Activated effector memory CD4-positive, alpha-beta T cell treated with anti-CD3 and anti-CD28 coated beads, Interleukin-2, amount 50 U/mL, for 16 hours (primary cell): ENCODE measurements around the gene ERC2.

Source experiments
- DNase-seq: peaks from one replicate; pipeline ENCODE4 v3.0.0-alpha.2; 2020

ERC2 gene

DNA sequence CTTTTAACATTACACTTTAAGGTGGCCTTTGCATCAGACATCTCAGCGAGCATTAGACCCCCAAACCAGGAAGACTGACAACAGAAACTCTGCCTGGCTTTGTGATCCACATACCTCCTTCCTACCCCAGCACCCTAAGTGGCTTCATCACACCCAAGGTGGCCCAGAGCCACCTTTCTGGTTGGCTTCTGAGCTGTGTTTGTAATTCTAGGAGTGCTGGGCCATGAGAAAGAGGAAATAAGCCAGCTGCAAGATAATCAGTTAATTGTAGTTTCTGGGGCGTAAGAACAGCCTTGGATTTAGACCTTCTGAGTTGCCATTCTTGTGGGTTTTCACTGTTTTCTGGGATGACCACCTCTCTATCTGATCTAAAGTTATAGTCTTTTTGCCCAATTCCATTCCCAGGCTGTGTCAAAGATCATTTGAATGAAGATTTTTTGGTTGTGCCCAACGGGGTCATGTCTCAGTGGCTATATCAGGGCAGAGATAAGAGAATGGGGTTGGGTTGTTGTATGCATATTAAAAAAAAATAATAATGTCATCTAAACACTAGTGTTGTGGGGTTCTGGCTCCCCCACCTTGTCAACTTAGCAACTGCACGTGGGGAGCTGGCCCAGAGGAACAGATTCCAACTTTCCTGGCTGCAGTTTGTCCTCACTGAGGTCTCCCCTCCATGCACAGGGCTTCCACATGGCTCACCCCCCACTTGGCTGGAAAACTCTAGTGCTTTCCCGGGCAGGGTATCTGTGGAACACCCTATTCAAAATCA is 746.4 kb downstream of the ERC2 start:
- DNase-seq, result no peak

GRCh38 chr3:55720614-55721013 is 747.7 kb downstream of the ERC2 start:
- DNase-seq, result no peak

- DNase-seq, result no peak
These were observed 748.8 kb downstream of the ERC2 start for GRCh38 chr3:55719508-55719907.

- no peak for DNase-seq
These were observed 749.3 kb downstream of the ERC2 start for GRCh38 chr3:55719006-55719405.

GRCh38 chr3:55718521-55718921 is 749.7 kb downstream of the ERC2 start:
- DNase-seq, result no peak

DNA sequence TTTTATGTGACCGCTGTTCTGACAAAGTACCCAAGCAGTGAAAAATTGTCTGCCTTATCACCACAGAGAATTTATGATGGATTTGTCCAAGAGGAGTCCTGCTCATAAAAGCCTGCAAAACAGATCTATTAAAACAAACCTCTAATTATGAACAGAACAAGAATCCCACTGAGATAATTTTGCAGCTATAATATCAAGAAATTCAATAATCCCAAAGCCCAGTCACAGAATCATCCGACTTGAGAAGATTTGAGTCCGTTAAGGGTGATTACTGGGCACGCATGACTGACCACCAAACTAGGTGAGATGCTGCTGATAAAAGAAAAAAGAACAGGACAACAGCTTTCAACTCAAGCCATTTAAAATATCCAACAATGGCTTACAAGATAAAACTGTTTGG is 750.2 kb downstream of the ERC2 start:
- DNase-seq, result no peak

DNA sequence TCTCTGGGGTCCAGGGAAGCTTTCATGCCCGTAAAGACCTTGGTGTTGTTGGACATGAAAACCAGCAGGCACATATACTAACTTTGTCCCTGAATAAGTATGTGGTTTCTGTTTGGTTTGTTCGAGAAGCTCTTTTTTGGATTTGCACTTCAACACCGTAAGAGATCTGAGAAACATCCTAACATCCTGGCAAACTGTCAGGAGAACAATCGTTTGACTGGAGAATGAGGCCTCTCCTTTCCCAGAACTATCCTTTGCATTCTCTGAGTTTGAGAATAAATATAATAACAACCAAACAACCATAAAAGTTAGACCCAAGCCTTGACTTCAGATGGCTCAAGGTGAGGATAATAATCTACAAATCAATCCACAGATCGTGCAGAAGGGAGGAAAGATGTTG is 750.8 kb downstream of the ERC2 start:
- DNase-seq, result no peak

DNA sequence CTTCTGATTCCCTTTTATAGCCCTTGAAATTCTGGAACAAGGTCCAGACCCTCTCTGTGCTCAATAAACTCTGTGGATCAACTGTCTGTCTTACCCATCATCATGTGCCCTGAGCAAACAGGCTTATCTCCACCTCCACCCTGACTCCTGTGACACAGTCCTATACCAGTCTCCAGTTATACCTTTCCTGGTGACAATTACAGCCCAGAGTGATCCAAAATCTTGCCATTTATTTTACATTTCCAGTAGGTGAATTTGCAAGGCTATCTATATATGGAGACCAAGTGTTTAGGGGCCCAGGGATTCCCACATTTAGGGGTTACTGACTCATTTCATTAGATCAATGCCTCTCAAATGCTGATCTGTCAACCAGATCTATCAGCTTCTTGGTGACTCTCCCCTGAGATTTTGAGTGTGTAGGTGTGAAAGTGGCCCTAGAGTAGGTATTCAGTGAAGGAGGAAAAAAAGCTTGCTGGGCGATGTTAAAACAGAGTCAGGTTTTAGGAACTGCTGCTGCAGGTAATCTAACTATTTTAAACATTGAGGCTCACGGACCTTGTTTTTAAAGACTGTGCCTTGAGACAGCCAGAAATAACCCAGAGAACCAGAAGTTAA is 751.5 kb downstream of the ERC2 start:
- no peak for DNase-seq

DNA sequence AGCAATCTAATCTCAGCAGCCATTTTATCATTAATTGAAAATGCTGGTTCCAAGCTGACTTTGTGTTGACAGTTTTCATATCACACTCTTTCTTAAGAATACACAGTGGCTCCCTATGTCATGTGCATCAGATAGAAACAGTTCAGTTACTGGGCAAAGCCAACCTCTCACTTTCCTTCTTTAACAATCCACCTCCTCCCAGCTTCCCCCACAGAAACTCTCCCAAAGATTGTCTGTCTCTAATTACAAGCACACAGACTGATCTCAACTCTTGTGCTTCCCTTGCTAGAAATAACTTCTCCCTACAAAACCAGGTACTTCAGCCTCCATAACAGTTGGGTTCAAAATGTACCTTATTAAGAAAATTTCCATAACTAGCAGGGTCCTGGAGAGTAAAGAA is 752.2 kb downstream of the ERC2 start:
- no peak for DNase-seq

DNA sequence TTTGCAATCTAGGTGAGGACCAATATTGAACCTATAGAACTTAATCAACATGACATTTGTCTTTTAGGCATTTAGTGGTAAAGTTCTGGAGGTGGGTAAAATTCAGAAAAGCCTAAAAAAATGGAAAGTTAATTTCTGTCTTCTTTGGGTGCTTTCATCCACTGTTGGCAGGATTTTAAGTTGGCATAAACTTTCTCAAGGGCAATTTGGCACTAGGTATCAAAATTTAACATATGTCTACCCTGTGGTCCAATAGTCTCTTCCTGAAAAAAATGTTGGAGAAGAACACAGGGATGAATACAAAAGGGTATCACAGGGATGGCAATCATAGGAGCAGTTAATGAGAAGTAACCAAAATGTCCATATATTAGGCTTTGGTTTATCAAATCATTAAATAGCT is 754.2 kb downstream of the ERC2 start:
- no peak for DNase-seq

DNA sequence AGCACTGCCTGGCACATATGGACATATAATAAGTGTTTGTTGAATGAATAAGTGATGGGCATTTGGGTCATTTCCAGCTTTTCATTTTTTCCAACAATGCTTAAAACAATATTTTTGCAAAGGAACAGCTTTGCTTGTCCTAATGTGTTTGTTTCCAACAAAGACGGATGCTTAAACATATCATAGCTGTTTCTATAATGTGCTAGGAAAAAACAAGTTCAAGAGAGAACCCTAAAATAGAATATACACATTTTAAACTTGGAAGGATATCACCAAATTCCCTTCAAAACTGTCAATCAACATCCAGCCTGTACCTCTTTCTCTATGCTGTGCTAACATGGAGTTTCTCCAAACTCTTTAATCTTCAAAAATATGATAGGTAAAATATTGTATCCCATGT is 756.6 kb downstream of the ERC2 start:
- no peak for DNase-seq

- DNase-seq, result no peak
These were observed 758.8 kb downstream of the ERC2 start for GRCh38 chr3:55709411-55710012.

DNA sequence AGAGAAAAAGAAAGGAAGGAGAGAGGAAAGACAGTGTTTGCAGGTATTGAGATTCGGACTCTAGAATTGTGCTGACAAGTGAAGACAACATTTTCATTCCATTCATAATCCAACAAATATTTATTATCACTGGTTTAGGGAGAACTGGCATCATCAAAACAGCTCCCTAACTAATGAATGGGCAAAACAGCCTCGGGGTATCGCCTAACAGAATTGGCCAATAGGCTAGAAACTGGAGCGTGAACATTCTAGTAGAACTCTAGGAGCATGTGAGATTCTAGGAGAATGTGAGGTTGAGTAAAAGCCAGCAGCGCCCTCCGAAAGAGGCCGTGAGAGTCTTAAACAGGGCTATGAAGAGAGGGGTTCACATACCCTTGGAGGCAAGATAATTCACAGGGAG is 759.3 kb downstream of the ERC2 start:
- DNase-seq, result no peak

DNA sequence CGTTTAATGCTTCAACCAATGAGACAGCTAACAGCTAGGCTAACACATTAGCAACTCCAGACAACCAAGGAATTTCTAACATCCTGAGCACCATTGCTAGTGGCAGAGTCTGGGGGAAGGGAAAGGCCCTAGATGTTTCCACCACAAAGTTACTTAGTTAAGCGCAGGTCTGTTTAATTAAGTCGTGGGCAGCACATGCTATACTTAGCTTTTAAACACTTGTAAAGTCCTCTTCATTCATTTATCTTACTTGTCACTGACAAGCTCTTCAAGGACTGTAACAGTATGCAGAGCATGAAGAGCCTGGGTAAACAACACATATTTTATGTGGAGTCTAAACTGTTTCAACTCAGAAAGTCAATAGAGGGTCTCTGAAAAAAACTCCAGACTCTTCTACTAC is 760.0 kb downstream of the ERC2 start:
- DNase-seq, result no peak

DNA sequence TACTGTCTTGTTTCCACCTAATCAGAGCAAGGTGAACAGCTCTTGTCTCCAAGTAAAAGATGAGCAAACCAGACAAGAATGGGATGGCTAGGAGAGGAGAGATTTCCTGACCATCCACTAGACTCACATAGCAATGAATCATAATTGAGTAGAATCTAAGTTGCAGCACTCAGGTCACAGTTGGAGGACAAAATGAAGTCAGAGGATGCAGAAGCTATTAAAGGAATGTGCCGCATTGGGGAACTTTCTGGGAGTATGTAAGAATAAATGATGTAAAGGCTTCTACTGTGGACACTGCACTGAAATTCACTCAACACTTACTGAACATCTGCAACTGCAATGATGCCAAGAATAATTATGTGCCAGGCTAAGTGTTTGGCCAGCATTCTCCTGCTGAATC is 763.7 kb downstream of the ERC2 start:
- DNase-seq, result no peak

DNA sequence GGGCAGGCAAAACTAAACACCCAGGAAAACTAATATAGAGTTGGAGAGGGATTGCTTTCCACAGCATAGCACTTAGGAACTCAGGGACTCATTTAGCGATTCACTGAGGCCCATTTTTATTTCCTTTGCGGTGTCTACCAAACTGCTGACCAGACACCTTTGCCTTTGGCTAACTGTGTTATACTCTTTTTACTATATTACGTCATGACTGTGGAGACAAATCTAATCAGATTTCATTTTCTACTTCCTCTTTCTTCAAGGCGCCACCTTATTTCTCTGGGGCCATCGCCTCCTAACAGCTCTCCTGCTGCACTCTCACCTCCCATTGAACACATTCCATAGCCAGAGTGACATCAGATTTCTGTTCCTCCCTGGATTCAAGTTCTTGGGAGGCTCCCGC is 765.4 kb downstream of the ERC2 start:
- no peak for DNase-seq

DNA sequence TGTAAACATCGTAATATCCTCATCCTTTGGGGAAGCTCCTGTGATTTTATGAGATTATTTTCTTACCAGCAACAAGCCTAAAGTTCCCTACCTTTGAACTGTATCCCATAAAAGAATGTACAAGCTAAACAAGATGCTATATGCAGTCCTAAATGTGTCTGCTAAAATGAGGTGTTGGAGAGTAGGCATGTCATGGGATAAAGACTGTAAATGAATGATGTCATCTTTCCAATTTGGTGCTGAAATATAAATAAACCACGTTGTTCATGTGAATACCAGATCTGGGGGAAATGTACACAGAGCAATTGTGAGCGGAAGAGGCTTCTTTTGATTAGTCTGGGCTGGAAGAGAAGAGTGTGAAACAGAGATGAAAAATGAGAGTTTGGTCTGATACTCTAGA is 766.3 kb downstream of the ERC2 start:
- no peak for DNase-seq

DNA sequence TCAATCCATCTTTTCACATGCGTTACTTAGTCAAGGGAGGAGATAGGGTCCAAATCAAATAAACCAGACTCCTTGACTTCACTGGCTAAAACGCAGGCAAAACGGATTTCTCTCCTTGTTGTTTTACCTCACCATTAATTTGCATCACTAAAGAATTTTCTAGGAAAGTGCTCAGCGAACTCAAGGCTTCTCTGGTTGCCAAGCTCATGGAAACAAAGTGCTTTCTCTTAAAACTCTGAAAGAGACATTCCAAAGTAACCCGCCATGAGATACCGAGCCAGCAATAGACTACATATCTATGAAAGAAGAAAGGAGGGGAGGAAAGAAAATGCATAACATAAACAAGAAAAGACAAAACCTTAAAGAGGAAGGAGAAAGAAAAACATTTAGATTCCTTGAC is 769.4 kb downstream of the ERC2 start:
- no peak for DNase-seq

DNA sequence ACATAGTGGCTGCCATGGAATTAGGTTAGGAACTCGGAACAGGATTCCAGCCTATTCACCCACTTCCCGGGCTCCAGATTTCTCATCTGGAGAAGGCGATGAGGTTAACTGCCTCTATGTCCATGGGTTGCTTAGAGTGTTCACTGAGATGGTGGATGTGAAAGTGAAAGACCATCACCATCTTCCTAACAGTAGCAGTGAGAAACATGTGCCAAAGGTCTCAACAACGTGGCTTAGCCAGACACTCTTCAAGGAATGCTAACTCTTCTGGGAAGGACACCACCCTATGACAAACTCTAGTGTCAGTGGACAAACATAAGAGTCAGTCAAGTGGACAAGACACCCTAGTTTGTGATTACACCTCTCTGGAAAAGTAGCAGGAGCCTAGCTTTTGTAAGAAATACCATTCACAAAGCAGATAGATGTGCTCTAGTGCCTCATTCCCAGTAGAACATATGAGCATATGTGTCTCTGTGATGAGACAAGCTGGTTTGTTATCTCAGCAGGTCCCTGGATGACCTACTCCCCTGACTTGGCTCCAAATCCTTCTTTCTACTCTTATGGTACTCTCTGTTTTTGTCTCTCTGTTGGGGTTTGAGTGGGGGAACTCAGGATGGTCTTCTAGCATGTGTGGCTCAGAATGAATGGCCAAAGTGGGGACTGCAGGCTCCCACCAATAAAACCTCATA is 770.9 kb downstream of the ERC2 start:
- DNase-seq, result no peak

DNA sequence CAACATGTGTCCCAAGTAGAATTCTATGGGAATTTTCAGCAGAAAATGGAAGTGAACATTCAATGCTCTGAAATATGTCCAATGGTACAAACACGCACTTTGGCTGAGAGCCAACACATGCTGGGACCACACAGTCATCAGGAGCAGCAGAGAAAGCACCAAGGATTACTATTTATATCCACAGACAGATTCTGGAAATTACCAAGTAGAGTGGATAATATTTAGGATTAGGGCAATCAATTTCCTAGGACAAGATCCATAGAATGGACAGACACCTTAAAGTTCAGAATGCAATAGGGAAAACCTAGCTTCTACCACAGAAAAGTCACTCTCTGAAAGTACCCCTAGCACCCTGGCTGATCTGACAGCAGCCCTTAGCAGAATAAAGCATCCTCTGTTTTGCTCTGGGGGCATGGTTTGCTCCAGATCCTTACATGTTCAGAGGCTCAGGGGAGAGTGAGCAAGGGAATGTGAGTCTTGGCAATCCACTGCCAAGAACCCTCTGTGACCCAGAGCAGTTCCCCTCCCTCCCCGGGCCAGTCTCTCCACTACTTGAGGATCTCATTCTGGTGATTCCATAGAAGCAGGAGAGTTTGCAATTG is 775.2 kb downstream of the ERC2 start:
- DNase-seq, result no peak

DNA sequence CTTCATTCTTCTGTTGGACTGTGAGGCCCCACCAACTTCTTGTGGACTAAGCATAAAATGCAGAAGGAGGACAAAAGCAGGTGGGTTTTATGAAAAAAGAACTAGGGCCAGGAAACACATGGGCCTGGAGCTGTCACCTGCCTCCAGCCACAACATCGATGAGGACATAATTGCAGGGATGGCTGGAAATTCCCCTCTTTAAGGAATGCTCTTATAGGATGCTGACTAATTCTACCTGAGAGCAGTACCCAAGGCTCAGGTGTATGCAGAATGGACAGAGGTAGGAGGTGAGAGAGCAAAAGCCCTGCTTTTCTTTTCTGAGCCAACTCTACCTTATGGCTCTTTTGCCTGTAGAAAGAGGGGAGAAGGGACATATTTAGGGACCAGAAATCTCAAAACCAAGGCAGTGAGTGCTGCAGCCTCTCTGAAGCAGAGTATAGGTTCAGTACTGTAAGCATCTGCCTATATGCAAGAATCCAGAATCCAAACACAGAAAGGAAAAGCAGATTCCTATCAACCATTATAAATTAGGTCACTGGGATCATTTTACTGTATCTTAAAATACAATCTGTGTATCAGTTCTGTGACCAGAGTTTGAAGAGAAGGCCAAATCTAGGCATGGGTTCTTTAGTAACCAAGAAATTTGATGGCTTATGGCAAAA is 775.8 kb downstream of the ERC2 start:
- DNase-seq, result no peak

GRCh38 chr3:55691141-55691540 is 777.1 kb downstream of the ERC2 start:
- DNase-seq, result no peak

GRCh38 chr3:55690726-55691125 is 777.5 kb downstream of the ERC2 start:
- DNase-seq, result no peak
